Natural killer cell (primary cell): Measurements from ENCODE around the gene PLCH1. TPM values are rescaled to one million over a fixed set of nuclear protein-coding genes. Genes with fewer than 3 reads are reported as not detected.

Experiments
- ATAC-seq, 3 donors: fragments of 150-1000 bp in 2 of 3; fragments of 200-7000 bp in 1 of 3; cut with Tn5 transposase; 1 replicate in 1 of 3; 2 replicates in 2 of 3; pipeline ENCODE4 v1.10.0; 2021; ENCODE audit warnings: mild to moderate bottlenecking in 2 of 3, moderate library complexity in 2 of 3
- DNase-seq, 2 donors: peaks; one replicate each; pipeline versions ENCODE4 v3.0.0 to v3.0.0-alpha.2; 2013 to 2021; ENCODE audit warnings: mixed read lengths in 1 of 2
- H3K27ac ChIP-seq: one replicate; pipeline ENCODE4 v1.5.1; 2013; ENCODE audit warnings: mild to moderate bottlenecking, low read length
- H3K27me3 ChIP-seq: one replicate; pipeline ENCODE4 v1.6.1; 2013; ENCODE audit warnings: low read length; ENCODE audit not compliant: control insufficient read depth, insufficient read depth
- H3K36me3 ChIP-seq: one replicate; pipeline ENCODE4 v1.6.1; 2013; ENCODE audit warnings: low read length; ENCODE audit not compliant: control insufficient read depth, insufficient read depth
- H3K4me1 ChIP-seq: one replicate; pipeline ENCODE4 v1.6.1; 2013; ENCODE audit warnings: low read length; ENCODE audit not compliant: control insufficient read depth, insufficient read depth
- H3K4me3 ChIP-seq: one replicate; pipeline ENCODE4 v1.5.1; 2013; ENCODE audit warnings: low read length
- H3K9me3 ChIP-seq: one replicate; pipeline ENCODE4 v1.6.1; 2013; ENCODE audit warnings: low read length; ENCODE audit not compliant: control insufficient read depth, insufficient read depth
- H3K27ac Mint-ChIP-seq, 2 donors: one replicate each; pipeline ENCODE4 v1.8.0; 2022; ENCODE audit warnings: mild to moderate bottlenecking in 2 of 2, mixed read lengths in 2 of 2, moderate library complexity in 1 of 2
- H3K27me3 Mint-ChIP-seq, 2 donors: one replicate each; pipeline ENCODE4 v1.8.0; 2022; ENCODE audit warnings: low read depth in 2 of 2, mixed read lengths in 2 of 2
- H3K36me3 Mint-ChIP-seq: one replicate; pipeline ENCODE4 v1.8.0; 2022; ENCODE audit warnings: mixed read lengths
- H3K4me1 Mint-ChIP-seq, 2 donors: one replicate each; pipeline ENCODE4 v1.8.0; 2022; ENCODE audit warnings: mixed read lengths in 2 of 2
- H3K4me3 Mint-ChIP-seq: one replicate; pipeline ENCODE4 v1.8.0; 2022; ENCODE audit warnings: mild to moderate bottlenecking, moderate library complexity, mixed read lengths
- H3K9me3 Mint-ChIP-seq, 2 donors: one replicate each; pipeline ENCODE4 v1.8.0; 2022; ENCODE audit warnings: mixed read lengths in 2 of 2
- WGBS: methylation state at CpG from one replicate; pipeline ENCODE4 v1.1.7; 2013; ENCODE audit warnings: missing lambda C conversion rate; ENCODE audit not compliant: insufficient coverage; 5-methylcytosine and 5-hydroxymethylcytosine counted together
- intact Hi-C: fragments of 100-400 bp; cut with micrococcal nuclease; formaldehyde crosslinking; loops from one replicate; pipeline ENCODE4 v1.14.2; 2022
- total RNA-seq, 4 donors: library from RNA; stranded (reverse); fragments of 120-200 nt in 1 of 4; gene quantifications; one replicate each; pipeline versions ENCODE4 v1.2.3 to v1.2.4, GENCODE V29; 2013 to 2022
- TF ChIP-seq, protein P1 (sequence below): fragments of 200-600 bp; IDR thresholded peaks from one replicate; pipeline ENCODE4 v1.8.0; 2022; ENCODE audit warnings: antibody characterized with exemption

The PLCH1 gene
- total RNA-seq, 3 donors from 2014 or later (not counting 1 experiment from before 2014, with no cell fraction given), result 0.05 to 0.26 (median 0.08) TPM

DNA sequence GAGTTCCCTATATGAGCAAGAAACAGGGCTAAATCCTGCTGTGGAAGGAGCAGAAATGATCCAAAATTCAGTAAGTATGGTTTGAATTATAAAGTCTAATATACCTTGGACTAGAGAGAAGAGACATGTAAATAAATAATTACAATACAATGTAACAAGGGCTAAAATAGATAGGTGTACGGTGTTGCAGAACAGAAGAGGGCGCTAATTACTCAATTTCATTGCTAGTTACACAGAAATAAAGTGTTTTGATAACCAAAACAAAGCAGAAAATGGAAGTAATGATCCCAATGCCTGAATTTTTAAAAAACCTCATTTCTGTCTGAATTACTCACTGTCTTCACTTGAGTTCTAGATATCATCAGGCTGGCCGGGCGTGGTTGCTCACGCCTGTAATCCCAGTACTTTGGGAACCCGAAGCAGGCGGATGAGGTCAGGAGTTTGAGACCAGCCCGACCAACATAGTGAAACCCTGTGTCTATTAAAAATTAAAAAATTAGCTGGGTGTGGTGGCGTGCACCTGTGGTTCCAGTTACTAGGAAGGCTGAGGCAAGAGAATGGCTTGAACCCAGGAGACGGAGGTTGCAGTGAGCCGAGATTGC lies 8.3 kb upstream of the PLCH1 start:
- no peak overlapping the region for H3K27ac Mint-ChIP-seq
- Histone ChIP-seq H3K27me3 (no peaks in the 10 kb centered on the region), H3K9me3 (no peaks in the 10 kb centered on the region), H3K4me3 (no peak overlapping the region), H3K36me3 (no peaks in the 10 kb centered on the region), H3K4me1 (no peaks in the 10 kb centered on the region), H3K27ac (no peak overlapping the region)
- TF ChIP-seq, protein P1, sequence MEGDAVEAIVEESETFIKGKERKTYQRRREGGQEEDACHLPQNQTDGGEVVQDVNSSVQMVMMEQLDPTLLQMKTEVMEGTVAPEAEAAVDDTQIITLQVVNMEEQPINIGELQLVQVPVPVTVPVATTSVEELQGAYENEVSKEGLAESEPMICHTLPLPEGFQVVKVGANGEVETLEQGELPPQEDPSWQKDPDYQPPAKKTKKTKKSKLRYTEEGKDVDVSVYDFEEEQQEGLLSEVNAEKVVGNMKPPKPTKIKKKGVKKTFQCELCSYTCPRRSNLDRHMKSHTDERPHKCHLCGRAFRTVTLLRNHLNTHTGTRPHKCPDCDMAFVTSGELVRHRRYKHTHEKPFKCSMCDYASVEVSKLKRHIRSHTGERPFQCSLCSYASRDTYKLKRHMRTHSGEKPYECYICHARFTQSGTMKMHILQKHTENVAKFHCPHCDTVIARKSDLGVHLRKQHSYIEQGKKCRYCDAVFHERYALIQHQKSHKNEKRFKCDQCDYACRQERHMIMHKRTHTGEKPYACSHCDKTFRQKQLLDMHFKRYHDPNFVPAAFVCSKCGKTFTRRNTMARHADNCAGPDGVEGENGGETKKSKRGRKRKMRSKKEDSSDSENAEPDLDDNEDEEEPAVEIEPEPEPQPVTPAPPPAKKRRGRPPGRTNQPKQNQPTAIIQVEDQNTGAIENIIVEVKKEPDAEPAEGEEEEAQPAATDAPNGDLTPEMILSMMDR, result no peak
- H3K4me1 Mint-ChIP-seq, result no peaks in the 10 kb centered on the region
- DNase-seq (peak in 1 of 2 donors; percentile 38), ATAC-seq (no peak)
- 84% methylated on average over 10 of the region's 11 CpGs for WGBS
- H3K27me3 Mint-ChIP-seq, result peaks cover 3 to 5% of the 10 kb centered on the region in 2 donors
- H3K36me3 Mint-ChIP-seq, result no peaks in the 10 kb centered on the region
- H3K4me3 Mint-ChIP-seq, result no peak overlapping the region
- no peaks in the 10 kb centered on the region for H3K9me3 Mint-ChIP-seq
- intact Hi-C loops, result no loop called here

DNA sequence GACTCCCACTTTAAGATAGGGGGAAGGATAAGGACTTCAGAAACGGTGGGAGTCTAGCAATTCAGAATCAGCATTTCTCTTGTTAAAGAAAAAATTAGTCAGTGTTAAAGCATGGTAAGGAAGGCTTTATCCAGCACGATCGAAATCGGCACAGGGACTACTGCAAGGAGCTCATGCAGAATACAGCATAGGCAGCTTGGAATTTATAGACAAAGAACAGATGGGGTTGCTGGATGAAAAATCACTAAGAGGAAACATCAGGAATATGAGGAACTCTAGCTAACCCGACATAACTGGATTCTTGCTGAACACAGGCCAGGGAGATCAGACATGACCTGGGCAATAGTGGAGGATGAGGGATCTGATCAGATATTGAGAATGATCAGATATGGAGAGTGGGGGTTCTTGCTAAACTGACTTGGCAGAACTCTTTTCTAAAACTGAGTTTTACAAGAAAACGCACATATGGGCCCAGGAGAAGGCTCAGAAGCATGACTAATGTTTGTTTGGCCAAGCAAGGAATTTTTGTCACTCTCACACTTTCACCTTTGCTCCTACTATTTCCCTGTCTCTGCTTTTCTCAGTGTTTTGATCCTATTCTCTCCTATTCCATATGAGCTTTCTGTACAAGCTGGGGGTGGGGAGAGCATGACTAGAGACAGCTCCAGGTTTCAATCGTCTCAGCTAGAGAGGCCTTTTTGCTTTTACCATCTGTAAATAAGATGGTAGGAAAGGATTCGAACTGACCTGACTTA lies 3.9 kb upstream of the PLCH1 start:
- Histone ChIP-seq H3K36me3 (no peaks in the 10 kb centered on the region), H3K9me3 (no peaks in the 10 kb centered on the region), H3K4me1 (peaks cover 15% of the 10 kb centered on the region), H3K4me3 (no peak overlapping the region), H3K27me3 (peaks cover 21% of the 10 kb centered on the region), H3K27ac (no peak overlapping the region)
- TF ChIP-seq, protein P1, result no peak
- no peak for ATAC-seq
- intact Hi-C loops, result loop anchor here (10.0 kb wide), 1 partner anchor 126 kb away; the partner anchor contains the start of gene GMPS
- WGBS, result 90% methylated on average over 8 of the region's 8 CpGs
- H3K36me3 Mint-ChIP-seq, result no peaks in the 10 kb centered on the region
- no peak overlapping the region for H3K4me3 Mint-ChIP-seq
- no peak for DNase-seq
- peaks cover 34 to 48% of the 10 kb centered on the region in 2 donors for H3K27me3 Mint-ChIP-seq
- no peaks in the 10 kb centered on the region for H3K9me3 Mint-ChIP-seq
- H3K4me1 Mint-ChIP-seq, result peaks cover 14 to 22% of the 10 kb centered on the region in 2 donors
- no peak overlapping the region for H3K27ac Mint-ChIP-seq

DNA sequence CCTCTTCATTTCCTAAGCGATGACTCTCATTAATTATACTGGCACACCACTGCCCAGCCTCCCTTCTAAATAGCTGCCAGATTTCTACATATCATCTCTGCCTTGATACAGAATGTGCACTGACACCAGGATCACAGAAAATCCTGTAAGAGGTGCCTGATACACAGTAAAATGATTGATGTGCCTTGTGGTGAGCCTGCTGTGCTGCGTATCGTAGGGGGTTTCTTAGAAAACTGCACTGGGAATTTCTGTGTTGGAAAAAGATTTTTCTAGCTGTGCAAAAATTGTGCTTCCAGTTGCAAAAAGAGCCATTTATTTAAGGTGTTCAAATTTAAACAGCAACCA lies 3.0 kb upstream of the PLCH1 start:
- H3K9me3 ChIP-seq, result no peaks in the 10 kb centered on the region
- H3K27me3 ChIP-seq, result peaks cover 23% of the 10 kb centered on the region
- peaks cover 19% of the 10 kb centered on the region for H3K4me1 ChIP-seq
- no peak overlapping the region for H3K4me3 Mint-ChIP-seq
- H3K4me3 ChIP-seq, result no peak overlapping the region
- H3K27me3 Mint-ChIP-seq, result peaks cover 40 to 52% of the 10 kb centered on the region in 2 donors
- ATAC-seq (no peak), DNase-seq (no peak)
- no peaks in the 10 kb centered on the region for H3K36me3 ChIP-seq
- no peak overlapping the region for H3K27ac ChIP-seq
- TF ChIP-seq, protein P1, result no peak
- intact Hi-C loops, result loop anchor here (10.0 kb wide), 1 partner anchor 127 kb away; the partner anchor contains the start of gene GMPS
- no peak overlapping the region for H3K27ac Mint-ChIP-seq
- no peaks in the 10 kb centered on the region for H3K9me3 Mint-ChIP-seq
- H3K4me1 Mint-ChIP-seq, result peaks cover 17 to 24% of the 10 kb centered on the region in 2 donors
- WGBS, result 90% methylated on average over 3 of the region's 3 CpGs
- no peaks in the 10 kb centered on the region for H3K36me3 Mint-ChIP-seq
